Measurements from ENCODE around the gene SLC25A23.

SLC25A23 gene

DNA sequence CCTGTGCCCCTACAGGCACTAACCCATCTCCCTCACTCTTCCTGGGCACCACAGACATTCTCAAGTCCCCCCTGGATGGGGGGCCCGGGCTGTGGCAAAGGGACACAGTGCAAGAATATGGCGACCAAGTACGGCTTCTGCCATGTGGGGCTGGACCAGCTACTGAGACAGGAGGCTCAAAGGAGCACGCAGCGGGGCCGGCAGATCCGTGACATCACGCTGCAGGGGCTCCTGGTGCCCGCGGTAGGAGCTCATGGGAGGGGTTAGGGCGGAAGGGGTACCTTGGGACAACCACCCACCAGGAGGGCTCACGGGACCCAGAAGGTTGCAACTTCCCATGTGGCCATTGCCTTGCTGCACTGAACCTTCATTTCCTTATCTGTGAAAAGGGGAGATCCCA lies 63.3 kb downstream of the SLC25A23 start:
- no peak for DNase-seq

DNA sequence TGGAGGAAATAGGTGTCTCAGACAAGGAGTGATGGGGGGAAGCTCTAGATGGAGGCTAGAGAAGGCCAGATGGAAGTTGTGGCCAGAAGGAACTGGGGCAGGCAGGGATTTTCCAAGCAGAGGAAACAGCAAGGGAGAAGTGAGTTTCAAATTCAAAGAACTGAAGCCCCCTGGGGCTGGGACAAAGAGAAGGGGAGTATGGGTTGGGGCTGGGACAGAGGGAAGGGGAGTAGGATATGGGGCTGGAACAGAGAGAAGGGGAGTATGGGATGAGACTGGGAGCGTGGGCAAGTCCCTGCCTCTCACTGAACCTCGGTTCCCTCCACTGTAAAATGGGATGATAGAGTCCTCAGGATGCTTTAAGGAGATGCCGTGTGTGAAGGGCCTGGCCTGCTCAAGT lies 64.8 kb downstream of the SLC25A23 start:
- DNase-seq = no peak

- no peak for DNase-seq
These were observed 65.6 kb downstream of the SLC25A23 start for GRCh38 chr19:6393983-6394412.

- peak; percentile 98 for DNase-seq
These were observed 66.3 kb downstream of the SLC25A23 start, which contains the start of gene GTF2F1 for GRCh38 chr19:6393074-6393982. Gene GTF2F1 (minus strand): TSS chr19:6393164. CDS start chr19:6392995, 169 bp downstream.

GRCh38 chr19:6392221-6393073 lies 67.1 kb downstream of the SLC25A23 start:
- no peak for DNase-seq

All from activated CD8-positive, alpha-beta memory T cell treated with anti-CD3 and anti-CD28 coated beads, Interleukin-2, amount 50 U/mL, for 48 hours (primary cell).